GM10266 (cell line): ENCODE results near the gene MUL1.

Experiments
- DNase-seq: peaks from one replicate; pipeline ENCODE4 v3.0.0; 2012; ENCODE audit errors: extremely low spot score
- CTCF ChIP-seq: IDR thresholded peaks from 2 replicates; pipeline ENCODE4 v1.5.1; 2012; ENCODE audit warnings: mild to moderate bottlenecking, low read depth; ENCODE audit not compliant: control insufficient read depth, insufficient read depth; ENCODE audit errors: missing control alignments

Gene MUL1

GRCh38 chr1:20546637-20547036, 38.7 kb upstream of the MUL1 start:
- no peak for TF ChIP-seq CTCF
- no peak for DNase-seq

- DNase-seq = no peak
- TF ChIP-seq CTCF = no peak
These were observed 32.3 kb upstream of the MUL1 start for GRCh38 chr1:20540281-20540680.

GRCh38 chr1:20538760-20539551, 31.0 kb upstream of the MUL1 start:
- no peak for DNase-seq
- no peak for TF ChIP-seq CTCF

GRCh38 chr1:20538227-20538626, 30.3 kb upstream of the MUL1 start:
- TF ChIP-seq CTCF = no peak
- DNase-seq = no peak

GRCh38 chr1:20534659-20535417, 26.9 kb upstream of the MUL1 start:
- no peak for DNase-seq
- no peak for TF ChIP-seq CTCF

- no peak for TF ChIP-seq CTCF
- no peak for DNase-seq
These were observed 25.7 kb upstream of the MUL1 start for GRCh38 chr1:20533635-20534034.

GRCh38 chr1:20530901-20531300, 22.9 kb upstream of the MUL1 start:
- no peak for DNase-seq

More at GRCh38 chr1:20530901-20531300, 22.9 kb upstream of the MUL1 start:
- no peak for TF ChIP-seq CTCF
